Head of caudate nucleus (tissue), 42 donors: ENCODE data around the gene VPS13C.

Experiments used
- DNase-seq, 42 donors: peaks; one replicate each; pipeline versions ENCODE4 v3.0.0 to v3.0.0-alpha.2; 2020 to 2021; ENCODE audit warnings: mixed read lengths in 7 of 42
- intact Hi-C: fragments of 100-400 bp; cut with DNase I; formaldehyde crosslinking; loops from one replicate; pipeline ENCODE4 v1.15.0; 2022

The VPS13C gene

GRCh38 chr15:61906961-61907752 lies 153.1 kb downstream of the VPS13C start:
- intact Hi-C loops, result no loop called here
- DNase-seq, result no peak

DNA sequence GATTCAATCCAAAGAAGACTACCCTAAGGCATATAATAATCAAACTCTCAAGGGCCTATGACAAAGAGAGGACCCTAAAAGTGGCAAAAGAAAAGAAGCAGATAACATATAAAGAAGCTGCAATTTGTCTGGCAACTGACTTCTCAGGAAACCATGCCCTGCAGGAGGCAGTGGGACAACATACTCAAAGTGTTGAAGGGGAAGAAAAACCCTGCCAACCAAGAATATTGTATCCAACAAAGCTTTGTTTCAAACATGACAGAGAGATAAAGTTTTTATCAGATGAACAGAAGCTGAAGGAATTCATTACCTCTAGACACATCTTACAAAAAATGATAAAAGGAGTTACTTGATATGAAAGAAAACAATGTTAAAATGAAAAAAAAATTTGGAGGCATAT lies 167.1 kb downstream of the VPS13C start:
- DNase-seq, result no peak
- intact Hi-C loops, result no loop called here

GRCh38 chr15:61892140-61892539 lies 168.1 kb downstream of the VPS13C start:
- DNase-seq, result no peak
- intact Hi-C loops, result no loop called here

- intact Hi-C loops, result no loop called here
- no peak for DNase-seq
Observed at GRCh38 chr15:61890106-61890505, 170.1 kb downstream of the VPS13C start.

DNA sequence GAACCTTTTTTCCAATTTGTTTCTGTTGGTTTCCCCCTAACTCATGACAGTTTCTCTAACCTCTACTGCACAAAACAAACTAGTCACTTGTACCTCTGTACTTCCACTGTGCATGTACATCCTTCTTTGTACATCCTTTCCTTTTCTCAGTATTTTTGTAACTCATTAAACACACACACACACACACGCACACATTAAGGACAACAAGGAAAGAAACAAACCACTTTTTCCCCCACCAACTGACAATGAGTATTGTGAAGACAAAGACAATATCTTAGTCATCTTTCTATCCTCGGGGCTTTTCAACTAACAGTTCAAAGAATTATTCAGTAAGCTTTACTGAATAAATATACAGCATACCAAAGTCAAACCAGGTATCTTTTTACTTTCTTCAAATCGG lies 170.5 kb downstream of the VPS13C start:
- DNase-seq, result no peak
- intact Hi-C loops, result loop anchor here (10.0 kb wide), 1 partner anchor 175 kb away; the partner anchor contains the start of genes C2CD4A and VPS13C

GRCh38 chr15:61888074-61888780 lies 172.0 kb downstream of the VPS13C start:
- DNase-seq, result no peak
- intact Hi-C loops, result loop anchor here (10.0 kb wide), 1 partner anchor 177 kb away; the partner anchor contains the start of genes C2CD4A and VPS13C

DNA sequence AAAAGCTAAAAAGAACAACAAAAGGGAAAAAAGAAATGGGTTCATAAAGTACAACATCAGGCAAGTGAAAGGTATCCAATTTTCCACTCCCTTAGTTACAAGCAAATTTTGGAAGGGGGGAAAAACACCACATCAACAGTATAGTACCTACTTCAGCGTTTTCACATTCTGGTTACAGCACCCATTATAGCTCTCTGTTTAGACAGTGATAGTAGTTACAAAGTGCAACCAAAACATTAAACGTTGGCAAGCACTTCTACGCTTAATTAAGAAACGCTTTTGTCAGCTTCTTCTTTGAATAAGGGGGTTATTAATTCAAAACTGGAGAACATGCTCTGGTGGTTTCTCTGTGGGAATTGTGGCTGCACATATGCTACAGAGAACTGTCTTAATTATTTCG lies 180.2 kb downstream of the VPS13C start:
- intact Hi-C loops, result loop anchor here (10.0 kb wide), 1 partner anchor 185 kb away; the partner anchor contains the start of genes C2CD4A and VPS13C
- DNase-seq, result no peak

- no peak for DNase-seq
- intact Hi-C loops, result no loop called here
Observed at GRCh38 chr15:61879219-61879618, 181.0 kb downstream of the VPS13C start.

GRCh38 chr15:61871926-61872522 lies 188.2 kb downstream of the VPS13C start:
- no peak for DNase-seq
- intact Hi-C loops, result no loop called here

DNA sequence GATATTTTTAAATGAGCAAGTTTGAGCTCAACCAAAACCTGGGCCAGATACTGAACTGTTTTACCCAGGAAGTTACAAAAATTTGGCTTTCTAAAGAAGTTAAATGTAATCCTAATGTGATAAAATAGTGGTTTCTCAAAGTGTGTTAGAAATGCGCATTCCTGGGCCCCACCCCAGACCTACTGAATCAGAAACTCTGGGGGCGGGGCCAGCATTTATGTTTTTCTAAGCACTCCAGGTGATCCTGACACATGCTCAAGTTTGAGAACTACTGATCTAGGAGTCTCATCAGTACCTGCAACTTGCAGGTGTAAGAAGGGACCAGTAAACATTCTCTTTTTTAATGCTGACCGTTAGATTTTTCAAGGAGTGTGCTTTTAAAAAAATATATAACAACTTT lies 190.6 kb downstream of the VPS13C start:
- DNase-seq, result no peak
- intact Hi-C loops, result no loop called here

- DNase-seq, result no peak
- intact Hi-C loops, result no loop called here
Observed at GRCh38 chr15:61861962-61862361, 198.3 kb downstream of the VPS13C start.

DNA sequence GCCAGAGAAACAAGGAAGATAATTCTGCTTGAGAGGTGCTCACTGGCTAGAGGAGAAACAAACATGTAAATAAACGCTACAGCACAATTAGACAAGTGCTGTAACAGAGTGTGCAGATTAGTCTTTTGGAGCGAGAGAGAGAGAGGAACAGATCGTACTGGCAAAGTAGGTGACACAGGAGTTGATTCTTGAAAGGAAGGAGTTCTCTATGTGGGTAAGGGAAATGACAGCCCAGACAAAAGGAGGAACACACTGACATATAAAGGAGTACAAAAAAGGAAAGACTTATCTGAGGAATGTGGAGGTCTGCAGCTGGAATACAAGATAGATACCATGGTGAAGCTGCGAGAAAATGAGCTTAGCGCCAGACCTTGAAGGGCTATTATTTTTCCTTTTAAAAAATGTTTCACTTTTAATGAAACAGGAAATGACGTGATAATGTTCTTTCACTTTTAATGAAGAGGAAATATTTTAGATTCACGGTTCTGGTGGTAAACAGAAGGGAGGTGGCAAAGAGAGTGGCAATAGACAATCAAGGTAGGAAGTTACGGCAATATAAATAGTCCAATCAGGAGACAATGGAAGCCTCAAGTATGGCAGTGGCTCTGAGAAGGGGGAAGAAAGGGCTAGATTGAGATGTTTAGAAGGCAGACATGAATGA lies 202.9 kb downstream of the VPS13C start:
- no peak for DNase-seq
- intact Hi-C loops, result no loop called here

DNA sequence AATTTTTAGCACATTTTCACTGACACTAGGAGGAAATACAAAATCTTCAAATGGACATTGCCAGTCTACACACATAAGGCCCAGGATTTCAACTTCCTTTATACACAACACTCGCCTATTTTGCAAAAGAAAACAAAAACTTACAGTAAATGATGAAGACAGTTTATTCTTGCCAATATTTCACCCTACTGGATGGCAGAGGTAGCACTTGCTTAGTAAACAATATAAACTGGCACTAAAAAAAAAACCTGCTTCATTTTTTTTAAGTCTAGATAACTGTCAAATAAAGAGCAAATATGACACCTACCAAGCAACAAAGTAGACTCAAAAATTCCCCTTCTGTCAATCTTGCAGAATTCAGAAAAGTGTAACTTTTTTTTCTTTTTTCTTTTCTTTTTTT lies 204.0 kb downstream of the VPS13C start:
- intact Hi-C loops, result no loop called here
- DNase-seq, result no peak

DNA sequence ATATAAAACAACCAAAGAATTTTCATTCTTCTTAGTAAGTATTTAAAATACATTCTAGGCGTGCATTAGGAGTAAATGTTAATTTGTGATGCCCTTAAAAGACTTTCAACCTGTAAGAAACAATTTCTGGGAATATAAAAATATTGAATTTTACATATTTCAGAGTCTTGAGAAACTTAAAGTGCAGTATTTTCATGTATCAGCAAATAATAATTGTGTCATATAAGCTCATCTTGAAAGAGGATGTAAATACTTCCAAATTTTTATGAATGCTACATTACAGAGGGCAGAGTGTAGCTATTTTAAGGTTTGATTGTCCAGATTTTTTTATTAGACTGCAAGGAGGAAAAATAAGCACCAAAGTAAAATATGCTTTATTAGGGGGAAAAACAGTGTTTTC lies 207.1 kb downstream of the VPS13C start:
- DNase-seq, result no peak
- intact Hi-C loops, result no loop called here

GRCh38 chr15:61851955-61852354 lies 208.3 kb downstream of the VPS13C start:
- intact Hi-C loops, result no loop called here

GRCh38 chr15:61849447-61849846 lies 210.8 kb downstream of the VPS13C start:
- intact Hi-C loops, result loop anchor here (5.0 kb wide), 1 partner anchor 1342 kb away; no protein-coding TSS in a partner anchor
- no peak for DNase-seq

More at GRCh38 chr15:61851955-61852354, 208.3 kb downstream of the VPS13C start:
- DNase-seq, result no peak

- no peak for DNase-seq
- intact Hi-C loops, result no loop called here
Observed at GRCh38 chr15:61841466-61841865, 218.8 kb downstream of the VPS13C start.

DNA sequence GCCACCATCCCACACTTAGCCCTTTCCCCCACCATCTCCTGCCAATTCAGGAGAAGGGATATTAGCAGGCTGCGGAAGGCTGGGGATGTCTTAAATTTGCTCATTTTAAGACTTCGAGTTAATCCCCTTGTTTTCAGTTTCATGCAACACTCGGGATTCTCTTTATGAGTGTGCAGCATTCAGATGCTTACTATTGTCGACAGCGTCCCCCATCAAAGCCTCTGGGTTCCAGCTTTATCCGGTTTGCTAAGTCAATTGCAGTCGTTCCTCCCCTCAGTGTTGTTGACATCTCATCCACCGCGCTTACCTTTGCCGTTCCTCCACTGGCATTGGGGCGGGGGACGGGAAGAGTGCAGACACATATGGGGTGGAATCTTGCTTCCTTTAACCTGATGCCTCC lies 220.2 kb downstream of the VPS13C start:
- no peak for DNase-seq
- intact Hi-C loops, result no loop called here

DNA sequence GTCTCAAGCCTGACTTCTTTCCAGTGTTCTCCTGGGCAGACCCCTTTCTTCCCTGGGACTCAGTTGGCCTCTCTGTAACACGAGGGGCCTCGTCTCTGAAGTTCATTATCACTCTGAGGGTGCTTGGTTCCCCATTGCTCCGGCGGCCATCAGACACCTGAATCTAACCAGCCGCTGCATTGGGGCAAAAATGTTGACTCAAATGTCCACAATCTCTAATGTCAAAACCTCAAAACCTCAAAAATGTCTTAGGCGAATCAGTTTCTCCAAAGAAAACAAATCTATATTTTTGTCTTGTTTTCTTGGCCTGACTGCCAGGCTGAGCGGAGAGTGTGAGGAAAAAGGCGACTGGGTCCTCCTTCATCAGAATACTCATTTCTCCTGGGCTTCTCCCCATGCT lies 220.7 kb downstream of the VPS13C start:
- no peak for DNase-seq
- intact Hi-C loops, result no loop called here
